ENCODE measurements around the gene AP1AR. TPM values are rescaled to one million over a fixed set of nuclear protein-coding genes. Genes with fewer than 3 reads are reported as not detected.

Gene AP1AR
- total and polyA plus RNA-seq, 2 of the 8 experiments (the other 6 are each of a cell fraction or from before 2014, with no cell fraction given) = 5.3 to 27.7 TPM

GRCh38 chr4:112279025-112279881 lies 47.7 kb downstream of the AP1AR start:
- Histone ChIP-seq H2BK15ac (ENCODE audit: low read length) (no peak overlapping the region), H3K4me1 (replicated peaks in 1 of 4; ENCODE audit: control insufficient read depth in 3 of 4, insufficient read depth in 4 of 4, low read length in 3 of 4) (peaks cover 0 to 3% (median 0%) of the 10 kb centered on the region in 4 experiments; a peak in 3 of 7 replicates), H2BK12ac (ENCODE audit: low read depth, low read length) (no peak overlapping the region), H3K27ac (ENCODE audit: low read depth, low read length) (no peak overlapping the region), H3K9me3 (ENCODE audit: insufficient read depth in 2 of 2, low read depth in 1 of 2, low read length in 1 of 2) (peaks cover 0 to 3% of the 10 kb centered on the region in 2 experiments; a peak in 3 of 4 replicates), H3K4ac (replicated peaks; ENCODE audit: insufficient read length, low read depth, low read length) (no peak overlapping the region), H2AK5ac (ENCODE audit: low read depth, low read length) (no peak overlapping the region), H4K5ac (ENCODE audit: insufficient read length, low read depth, low read length) (no peak overlapping the region), H3K9ac (replicated peaks in 1 of 4; ENCODE audit: extremely low read depth in 1 of 4, low read depth in 3 of 4, low read length in 3 of 4) (no peak overlapping the region), H3K14ac (ENCODE audit: insufficient read length) (no peak overlapping the region), H3K23me2 (ENCODE audit: low read depth, low read length) (no peaks in the 10 kb centered on the region), H2BK5ac (ENCODE audit: low read depth, low read length) (no peak overlapping the region), H3K23ac (ENCODE audit: insufficient read length) (no peak overlapping the region), H2BK20ac (ENCODE audit: low read length) (no peak overlapping the region), H4K91ac (replicated peaks; ENCODE audit: insufficient read length, low read length) (no peak overlapping the region), H3K4me3 (ENCODE audit: extremely low read depth in 1 of 4, insufficient read depth in 2 of 4, low read depth in 3 of 4, low read length in 4 of 4) (no peak overlapping the region), H3K18ac (ENCODE audit: extremely low read depth, low read length) (no peak overlapping the region), H3K79me1 (ENCODE audit: low read depth, low read length) (no peaks in the 10 kb centered on the region), H4K8ac (ENCODE audit: extremely low read depth, insufficient read depth, low read length) (no peak overlapping the region), H3K4me2 (ENCODE audit: insufficient read depth in 1 of 2, low read depth in 2 of 2, low read length in 2 of 2) (no peak overlapping the region), H4K20me1 (replicated peaks in 1 of 2; ENCODE audit: control insufficient read depth in 1 of 2, insufficient read depth in 2 of 2, low read length in 2 of 2) (no peaks in the 10 kb centered on the region), H3K36me3 (ENCODE audit: control insufficient read depth in 2 of 4, insufficient read depth in 4 of 4, low read length in 3 of 4) (no peaks in the 10 kb centered on the region), H2BK120ac (replicated peaks; ENCODE audit: low read depth, low read length) (no peak overlapping the region), H3K27me3 (replicated peaks in 1 of 4; ENCODE audit: control insufficient read depth in 3 of 4, extremely low read depth in 1 of 4, insufficient read depth in 3 of 4, low read length in 3 of 4) (no peaks in the 10 kb centered on the region), H3K79me2 (ENCODE audit: control insufficient read depth in 1 of 2, insufficient read depth in 2 of 2, low read length in 2 of 2) (no peaks in the 10 kb centered on the region), H3K56ac (replicated peaks; ENCODE audit: insufficient read length, low read depth, low read length) (no peak overlapping the region), H2AFZ (ENCODE audit: low read length) (no peak overlapping the region)
- WGBS, 2 experiments (ENCODE audit: extremely low coverage in 1 of 2, insufficient coverage in 1 of 2, insufficient read length in 1 of 2, insufficient replicate concordance in 2 of 2, low coverage in 1 of 2, low lambda C conversion rate in 2 of 2, missing lambda C conversion rate in 1 of 2) = 80% methylated on average over 7 of the region's 10 CpGs; no CpG with 5 or more reads in 1 of the 2 experiments
- DNase-seq (ENCODE audit: low read depth in 1 of 2, low spot score in 2 of 2) (no peak), FAIRE-seq (no peak)
- POLR2A ChIA-PET (ENCODE audit: partially characterized antibody) = no interaction called here
- CTCF ChIA-PET (ENCODE audit: partially characterized antibody) = interaction anchor here (0.7 to 2.0 kb wide), 4 partner anchors 12 to 327 kb away, joined by 3 to 8 read pairs (median 4); no protein-coding TSS in a partner anchor
- TF ChIP-seq SIRT6 (IDR thresholded peaks at IDR 0.05; ENCODE audit: low read length) = no peak
- no peak for TF ChIP-seq ASH2L (IDR thresholded peaks at IDR 0.05; ENCODE audit: low read length)
- TF ChIP-seq MAFK (IDR thresholded peaks at IDR 0.05; ENCODE audit: low read depth, low read length) = no peak
- TF ChIP-seq POLR2A (IDR thresholded peaks at IDR 0.05; ENCODE audit: control extremely low read depth in 1 of 2, low read depth in 2 of 2, low read length in 2 of 2) = no peak
- no peak for TF ChIP-seq FOSL1 (IDR thresholded peaks at IDR 0.05; ENCODE audit: insufficient read depth, low read depth, low read length)
- TF ChIP-seq PHF8 (conservative IDR thresholded peaks at IDR 0.05; ENCODE audit: low read depth, low read length) = no peak
- no peak for TF ChIP-seq GABPA (IDR thresholded peaks at IDR 0.05; ENCODE audit: borderline replicate concordance, insufficient read depth, low read length)
